ENCODE results near the gene HOGA1.

- TF ChIP-seq POLR2A (IDR thresholded peaks at IDR 0.05): no peak
- TF ChIP-seq, protein P1, sequence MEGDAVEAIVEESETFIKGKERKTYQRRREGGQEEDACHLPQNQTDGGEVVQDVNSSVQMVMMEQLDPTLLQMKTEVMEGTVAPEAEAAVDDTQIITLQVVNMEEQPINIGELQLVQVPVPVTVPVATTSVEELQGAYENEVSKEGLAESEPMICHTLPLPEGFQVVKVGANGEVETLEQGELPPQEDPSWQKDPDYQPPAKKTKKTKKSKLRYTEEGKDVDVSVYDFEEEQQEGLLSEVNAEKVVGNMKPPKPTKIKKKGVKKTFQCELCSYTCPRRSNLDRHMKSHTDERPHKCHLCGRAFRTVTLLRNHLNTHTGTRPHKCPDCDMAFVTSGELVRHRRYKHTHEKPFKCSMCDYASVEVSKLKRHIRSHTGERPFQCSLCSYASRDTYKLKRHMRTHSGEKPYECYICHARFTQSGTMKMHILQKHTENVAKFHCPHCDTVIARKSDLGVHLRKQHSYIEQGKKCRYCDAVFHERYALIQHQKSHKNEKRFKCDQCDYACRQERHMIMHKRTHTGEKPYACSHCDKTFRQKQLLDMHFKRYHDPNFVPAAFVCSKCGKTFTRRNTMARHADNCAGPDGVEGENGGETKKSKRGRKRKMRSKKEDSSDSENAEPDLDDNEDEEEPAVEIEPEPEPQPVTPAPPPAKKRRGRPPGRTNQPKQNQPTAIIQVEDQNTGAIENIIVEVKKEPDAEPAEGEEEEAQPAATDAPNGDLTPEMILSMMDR (IDR thresholded peaks at IDR 0.05): no peak
- TF ChIP-seq POLR2AphosphoS5 (IDR thresholded peaks at IDR 0.05): no peak
These were observed 66.5 kb downstream of the HOGA1 start for GRCh38 chr10:97650726-97651125.

All from breast epithelium (tissue), 3 donors.